Activated T-helper 9 cell treated with anti-CD3 and anti-CD28 coated beads, Interleukin-2, amount 50 U/mL, for 16 hours (primary cell): Measurements from ENCODE around the gene FGFR2.

ENCODE experiments used
- DNase-seq: peaks from one replicate; pipeline ENCODE4 v3.0.0-alpha.2; 2020; ENCODE audit warnings: low read depth

FGFR2 gene

GRCh38 chr10:121493521-121493920 lies 104.7 kb downstream of the FGFR2 start:
- DNase-seq, result no peak

GRCh38 chr10:121490871-121491519 lies 107.2 kb downstream of the FGFR2 start:
- DNase-seq, result no peak

- no peak for DNase-seq
These were observed 112.7 kb downstream of the FGFR2 start for GRCh38 chr10:121485436-121486139.

- no peak for DNase-seq
These were observed 113.4 kb downstream of the FGFR2 start for GRCh38 chr10:121484816-121485215.

- no peak for DNase-seq
These were observed 113.8 kb downstream of the FGFR2 start for GRCh38 chr10:121484401-121484800.

- no peak for DNase-seq
These were observed 117.1 kb downstream of the FGFR2 start for GRCh38 chr10:121481180-121481579.

- DNase-seq, result no peak
These were observed 119.7 kb downstream of the FGFR2 start for GRCh38 chr10:121478556-121478955.

- no peak for DNase-seq
These were observed 128.2 kb downstream of the FGFR2 start for GRCh38 chr10:121469797-121470606.

- no peak for DNase-seq
These were observed 129.5 kb downstream of the FGFR2 start for GRCh38 chr10:121468726-121469125.

GRCh38 chr10:121466424-121466823 lies 131.8 kb downstream of the FGFR2 start:
- no peak for DNase-seq

GRCh38 chr10:121465215-121465614 lies 133.0 kb downstream of the FGFR2 start:
- DNase-seq, result no peak

- DNase-seq, result no peak
These were observed 133.7 kb downstream of the FGFR2 start for GRCh38 chr10:121464517-121464916.

GRCh38 chr10:121462955-121463354 lies 135.3 kb downstream of the FGFR2 start:
- no peak for DNase-seq

GRCh38 chr10:121462281-121462680 lies 136.0 kb downstream of the FGFR2 start:
- DNase-seq, result no peak

GRCh38 chr10:121461307-121461706 lies 136.9 kb downstream of the FGFR2 start:
- no peak for DNase-seq

GRCh38 chr10:121460733-121461132 lies 137.5 kb downstream of the FGFR2 start:
- DNase-seq, result no peak

GRCh38 chr10:121459622-121460453 lies 138.4 kb downstream of the FGFR2 start:
- no peak for DNase-seq

GRCh38 chr10:121459279-121459621 lies 139.0 kb downstream of the FGFR2 start:
- DNase-seq, result no peak

GRCh38 chr10:121457729-121458128 lies 140.5 kb downstream of the FGFR2 start:
- DNase-seq, result no peak

- no peak for DNase-seq
These were observed 142.9 kb downstream of the FGFR2 start for GRCh38 chr10:121455377-121455776.

- no peak for DNase-seq
These were observed 143.5 kb downstream of the FGFR2 start for GRCh38 chr10:121454781-121455180.

GRCh38 chr10:121453160-121453559 lies 145.1 kb downstream of the FGFR2 start:
- DNase-seq, result no peak
